SK-N-SH treated with all-trans-retinoic acid at 6 μM for 48 hours (cell line): ENCODE measurements around the gene TOP2B.

Experiments
- ARNTL ChIP-seq: fragments of 450-650 bp; formaldehyde crosslinking; IDR thresholded peaks from 2 replicates; pipeline ENCODE4 v1.5.0; 2020; ENCODE audit warnings: low read depth, mild to moderate bottlenecking, moderate library complexity, borderline replicate concordance
- PATZ1 ChIP-seq: fragments of 250-450 bp; sonication (Bioruptor Pico); IDR thresholded peaks from 2 replicates; pipeline ENCODE4 v1.8.0; 2020; ENCODE audit warnings: mild to moderate bottlenecking, moderate library complexity, borderline replicate concordance
- POU6F1 ChIP-seq: fragments of 250-450 bp; sonication (Bioruptor Pico); IDR thresholded peaks from 2 replicates; pipeline ENCODE4 v1.8.0; 2021; ENCODE audit warnings: low read depth, mild to moderate bottlenecking, moderate library complexity, borderline replicate concordance
- TCF4 ChIP-seq: fragments of 250-450 bp; sonication (Bioruptor Pico); IDR thresholded peaks from 2 replicates; pipeline ENCODE4 v1.8.0; 2021; ENCODE audit warnings: mild to moderate bottlenecking, moderate library complexity, borderline replicate concordance
- ZFP3 ChIP-seq: fragments of 250-450 bp; sonication (Bioruptor Pico); IDR thresholded peaks from 2 replicates; pipeline ENCODE4 v1.5.0; 2020; ENCODE audit warnings: mild to moderate bottlenecking, moderate library complexity

- TF ChIP-seq TCF4 (CRISPR knock-in tag) (no peak), POU6F1 (CRISPR knock-in tag) (no peak), PATZ1 (no peak), ARNTL (CRISPR knock-in tag) (no peak), ZFP3 (CRISPR knock-in tag) (no peak)
Observed at GRCh38 chr3:25586553-25586952, 78.2 kb downstream of the TOP2B start.
